ENCODE data around the gene HIRIP3.

DNA sequence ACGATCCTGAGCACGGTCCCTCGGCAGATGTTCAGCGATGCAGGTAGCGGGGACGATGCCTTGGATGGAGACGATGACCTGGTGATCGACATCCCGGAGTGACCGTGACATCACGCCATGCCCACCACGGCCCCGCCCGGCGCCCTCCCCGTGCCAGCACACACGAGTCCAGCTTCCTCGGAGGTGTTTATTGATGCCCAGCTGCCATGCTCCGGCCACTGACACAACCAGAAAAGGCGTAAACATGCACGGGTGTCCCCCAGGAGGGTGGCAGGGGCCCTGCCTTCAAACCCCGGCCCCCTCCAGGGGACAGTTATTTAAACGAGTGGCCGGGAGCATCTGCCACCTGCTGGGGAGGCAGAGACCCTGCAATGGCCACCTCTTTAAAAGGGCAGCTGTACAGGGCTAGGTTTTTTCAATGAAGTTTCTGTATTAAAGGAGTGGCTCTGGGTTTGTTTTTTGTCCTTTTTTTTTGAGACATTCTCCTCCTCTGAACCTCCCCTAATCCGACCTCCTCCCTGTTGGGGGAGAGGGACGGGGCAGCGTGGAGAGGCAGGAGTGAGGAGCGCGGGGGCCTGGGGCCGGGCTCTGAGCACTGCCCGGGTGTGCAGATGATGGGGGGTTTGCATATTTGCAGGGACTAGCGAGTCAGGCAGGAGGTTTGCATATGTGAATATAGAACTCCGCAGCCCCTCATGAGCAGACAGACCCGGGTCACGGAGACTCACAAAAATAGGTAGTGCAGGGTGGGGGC, 10.1 kb upstream of the HIRIP3 start:
- TF ChIP-seq EZH2 (IDR thresholded peaks at IDR 0.05; ENCODE audit: low read length): no peak
- TF ChIP-seq, protein P1, sequence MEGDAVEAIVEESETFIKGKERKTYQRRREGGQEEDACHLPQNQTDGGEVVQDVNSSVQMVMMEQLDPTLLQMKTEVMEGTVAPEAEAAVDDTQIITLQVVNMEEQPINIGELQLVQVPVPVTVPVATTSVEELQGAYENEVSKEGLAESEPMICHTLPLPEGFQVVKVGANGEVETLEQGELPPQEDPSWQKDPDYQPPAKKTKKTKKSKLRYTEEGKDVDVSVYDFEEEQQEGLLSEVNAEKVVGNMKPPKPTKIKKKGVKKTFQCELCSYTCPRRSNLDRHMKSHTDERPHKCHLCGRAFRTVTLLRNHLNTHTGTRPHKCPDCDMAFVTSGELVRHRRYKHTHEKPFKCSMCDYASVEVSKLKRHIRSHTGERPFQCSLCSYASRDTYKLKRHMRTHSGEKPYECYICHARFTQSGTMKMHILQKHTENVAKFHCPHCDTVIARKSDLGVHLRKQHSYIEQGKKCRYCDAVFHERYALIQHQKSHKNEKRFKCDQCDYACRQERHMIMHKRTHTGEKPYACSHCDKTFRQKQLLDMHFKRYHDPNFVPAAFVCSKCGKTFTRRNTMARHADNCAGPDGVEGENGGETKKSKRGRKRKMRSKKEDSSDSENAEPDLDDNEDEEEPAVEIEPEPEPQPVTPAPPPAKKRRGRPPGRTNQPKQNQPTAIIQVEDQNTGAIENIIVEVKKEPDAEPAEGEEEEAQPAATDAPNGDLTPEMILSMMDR (optimal IDR thresholded peaks at IDR 0.05 in 1 of 3, IDR thresholded peaks at IDR 0.05 in 1 of 3, conservative IDR thresholded peaks at IDR 0.05 in 1 of 3; ENCODE audit: extremely low read depth in 1 of 3, insufficient read depth in 2 of 3, low read length in 3 of 3): peak; percentile 60 to 75 (median 70)
